ENCODE results near the gene OBSL1.
A peak's percentile ranks its signal among the peaks of the same experiment; 100 is the strongest.

Gene OBSL1

DNA sequence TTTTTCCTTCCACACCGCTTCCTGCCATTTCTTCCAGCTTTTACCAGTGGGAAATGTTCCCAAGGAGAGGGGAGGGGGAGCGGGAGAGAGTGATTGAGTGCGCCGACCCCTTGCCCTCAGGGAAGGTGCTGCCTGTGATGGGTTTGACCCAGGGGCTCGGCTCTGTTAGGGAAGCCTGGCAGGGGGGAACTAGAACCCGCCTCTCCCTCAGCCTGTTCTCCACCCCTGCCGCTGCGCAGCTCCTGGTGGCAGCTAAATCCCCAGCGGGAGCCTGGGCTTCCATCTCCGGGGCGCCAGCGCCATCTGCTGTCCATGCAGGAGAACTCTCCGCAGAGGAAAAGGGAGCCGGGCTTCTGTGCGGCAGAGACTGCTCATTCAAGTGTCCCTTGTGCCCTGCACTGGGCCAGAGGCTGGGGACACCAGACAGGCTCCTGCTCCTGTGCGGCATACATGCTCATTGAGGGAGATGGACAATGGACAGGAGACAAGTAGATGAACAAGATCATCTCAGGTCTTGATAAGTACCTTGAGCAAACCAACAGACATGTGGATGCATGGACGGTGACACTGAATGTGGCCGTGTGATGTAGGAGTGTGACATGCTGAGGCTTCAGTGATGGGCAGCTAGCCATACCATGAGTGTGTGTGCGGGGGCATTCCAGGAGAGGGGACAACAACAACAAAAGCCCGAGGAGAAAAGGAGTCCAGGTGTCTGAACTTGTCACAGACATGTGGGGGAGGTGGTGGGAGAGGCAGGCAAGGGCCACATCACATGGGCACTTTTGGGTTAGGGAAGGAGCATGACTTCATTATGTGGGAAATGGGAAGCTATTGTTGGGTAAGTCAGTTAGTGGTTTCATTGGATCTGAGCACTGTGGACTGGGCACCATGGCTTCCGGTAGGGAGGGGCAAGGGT is 41.0 kb downstream of the OBSL1 start:
- peak; percentile 77 for DNase-seq

GRCh38 chr2:219527472-219527871 is 43.9 kb downstream of the OBSL1 start:
- DNase-seq, result no peak

- no peak for DNase-seq
Observed at GRCh38 chr2:219527076-219527394, 44.3 kb downstream of the OBSL1 start.

GRCh38 chr2:219526320-219527075 is 44.8 kb downstream of the OBSL1 start:
- no peak for DNase-seq

GRCh38 chr2:219525533-219526232 is 45.7 kb downstream of the OBSL1 start:
- no peak for DNase-seq

GRCh38 chr2:219524817-219525216 is 46.5 kb downstream of the OBSL1 start:
- no peak for DNase-seq

GRCh38 chr2:219523031-219523671 is 48.2 kb downstream of the OBSL1 start:
- DNase-seq, result no peak

DNA sequence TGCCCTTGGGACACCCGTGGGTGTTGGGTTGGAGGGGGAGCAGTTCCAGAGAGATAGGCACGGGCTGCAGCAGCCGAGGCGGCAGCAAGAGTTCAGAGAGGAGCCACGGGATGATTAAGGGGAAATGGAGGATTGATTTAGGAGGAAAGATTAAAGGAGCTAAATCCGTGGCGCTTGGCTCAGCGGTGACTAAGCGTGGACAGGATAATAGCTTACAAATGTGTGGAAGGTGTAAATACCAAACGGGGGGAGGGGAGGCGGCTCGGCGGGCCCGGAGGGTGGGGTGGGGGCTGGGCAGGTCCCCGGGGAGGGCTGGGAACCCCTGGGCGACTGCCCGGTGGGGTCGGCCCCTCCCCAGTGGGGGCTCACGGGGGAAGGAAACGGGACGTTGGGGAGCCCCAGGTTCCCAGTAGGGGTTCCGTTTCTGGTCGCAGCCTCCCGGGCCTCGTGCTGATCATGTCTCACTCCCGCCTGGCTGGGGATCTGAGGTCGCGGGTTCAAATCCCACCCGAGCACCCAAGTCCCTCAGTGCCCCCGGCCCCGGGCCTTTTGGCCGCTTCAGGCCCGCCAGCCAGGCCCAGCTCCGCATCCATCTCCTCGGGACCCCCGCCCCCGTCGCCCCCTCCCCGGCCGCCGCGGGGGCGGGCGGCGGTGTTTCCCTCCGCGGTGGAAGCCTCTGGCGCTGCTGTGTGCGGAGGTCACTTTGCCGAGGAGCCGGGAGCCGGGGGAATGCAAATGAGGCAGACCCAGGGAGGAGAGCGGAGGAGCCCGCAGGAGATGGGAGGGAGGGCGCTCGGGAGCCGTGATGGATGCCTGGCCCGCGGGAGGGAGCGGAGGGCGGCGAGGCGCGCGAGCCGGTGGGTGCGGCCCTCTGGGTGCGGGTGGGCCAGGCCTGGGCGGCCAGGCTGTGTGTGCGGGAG is 49.0 kb downstream of the OBSL1 start:
- peak; percentile 22 for DNase-seq

- DNase-seq, result no peak
Observed at GRCh38 chr2:219521066-219521880, 50.1 kb downstream of the OBSL1 start.

DNA sequence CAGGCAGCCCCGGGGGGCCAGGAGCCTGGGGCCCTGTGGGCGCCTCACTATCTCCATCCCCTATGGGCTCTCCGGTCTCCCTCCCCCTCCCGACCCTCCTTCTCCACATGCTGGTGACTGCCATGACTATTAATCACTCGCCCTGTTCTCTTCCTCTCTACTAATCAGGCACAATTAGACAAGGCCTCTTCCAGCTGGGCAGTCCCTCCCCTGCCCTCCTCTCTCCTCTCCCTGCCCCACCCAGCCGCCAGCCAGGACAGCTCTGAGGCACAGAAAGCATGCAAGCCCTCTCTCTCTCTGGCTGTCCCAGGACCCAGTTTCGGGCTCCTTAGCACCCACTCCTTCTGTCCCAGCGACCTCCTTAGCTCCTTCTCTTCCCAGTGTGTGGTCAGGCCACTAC is 51.3 kb downstream of the OBSL1 start:
- no peak for DNase-seq

DNA sequence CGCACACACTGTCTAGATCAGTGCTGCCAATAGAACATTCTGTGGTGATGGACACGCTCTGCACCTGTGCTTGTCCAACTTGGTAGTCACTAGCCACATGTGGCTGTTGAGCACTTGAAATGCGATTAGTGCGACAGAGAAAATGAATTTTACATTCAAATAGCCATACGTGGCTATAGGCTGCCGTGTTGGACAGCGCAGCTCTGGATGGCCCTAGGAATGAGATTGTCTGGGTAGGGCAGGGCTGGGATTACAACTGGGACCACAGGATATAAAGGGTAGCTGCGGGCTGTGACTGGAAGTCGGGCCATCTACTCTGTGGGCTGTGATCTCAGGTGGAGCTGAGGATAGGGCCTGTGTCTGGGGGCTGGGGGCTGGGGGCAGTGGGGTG is 51.8 kb downstream of the OBSL1 start:
- no peak for DNase-seq

GRCh38 chr2:219517954-219518778 is 53.2 kb downstream of the OBSL1 start:
- no peak for DNase-seq

DNA sequence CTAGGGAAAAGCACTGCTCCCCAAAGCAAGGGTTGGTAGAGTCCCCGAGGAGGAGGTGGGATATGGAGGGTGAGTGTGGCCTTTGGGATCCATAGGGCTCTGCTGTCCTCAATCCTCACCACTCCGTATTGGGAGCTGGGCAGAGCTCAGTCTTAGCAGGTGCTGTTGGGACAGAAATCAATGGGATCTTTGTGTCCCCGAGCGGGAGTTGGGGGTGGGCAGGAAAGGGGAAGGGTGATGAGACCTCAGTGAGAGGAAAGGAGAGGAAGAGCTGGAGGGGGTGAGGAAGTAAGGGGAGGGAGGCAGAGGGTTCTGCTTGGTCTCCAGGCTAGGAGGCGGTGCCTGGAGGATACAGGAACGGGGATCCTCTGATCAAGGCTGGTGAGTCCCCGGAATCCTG is 54.5 kb downstream of the OBSL1 start:
- no peak for DNase-seq

- no peak for DNase-seq
Observed at GRCh38 chr2:219515874-219516629, 55.3 kb downstream of the OBSL1 start.

GRCh38 chr2:219514836-219515235 is 56.5 kb downstream of the OBSL1 start:
- no peak for DNase-seq

DNA sequence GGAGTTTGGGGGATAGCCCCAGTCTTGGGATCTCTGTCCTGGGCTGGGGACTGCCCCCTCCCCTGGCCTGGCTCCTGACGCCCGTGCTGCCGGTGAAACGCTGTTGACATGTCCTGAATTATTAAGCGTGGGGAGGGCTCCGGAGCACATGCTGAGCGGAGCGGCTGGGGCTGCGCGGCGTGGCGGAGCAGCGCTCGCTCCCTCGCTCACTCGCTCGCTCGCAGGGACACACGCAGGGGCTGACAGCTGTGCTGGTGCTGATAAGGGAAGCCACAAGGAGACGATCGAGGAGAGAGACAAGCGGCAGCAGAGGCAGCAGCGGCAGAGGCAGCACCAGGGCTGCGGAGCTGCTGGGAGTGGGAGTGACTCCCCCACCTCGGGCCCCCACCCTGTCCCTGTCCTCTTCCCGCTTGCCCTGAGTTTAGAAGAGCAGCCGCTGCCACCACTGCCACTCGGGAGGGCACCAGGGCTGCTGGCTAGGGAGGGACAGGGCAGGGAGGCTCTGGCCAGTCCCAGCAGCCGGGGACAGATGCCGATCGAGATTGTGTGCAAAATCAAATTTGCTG is 57.1 kb downstream of the OBSL1 start, which contains the start of gene ASIC4:
TSS of gene ASIC4 (plus strand) at position 287 of the 566 bp plus-strand sequence. CDS start at position 530, 243 bp downstream.
- DNase-seq, result no peak

DNA sequence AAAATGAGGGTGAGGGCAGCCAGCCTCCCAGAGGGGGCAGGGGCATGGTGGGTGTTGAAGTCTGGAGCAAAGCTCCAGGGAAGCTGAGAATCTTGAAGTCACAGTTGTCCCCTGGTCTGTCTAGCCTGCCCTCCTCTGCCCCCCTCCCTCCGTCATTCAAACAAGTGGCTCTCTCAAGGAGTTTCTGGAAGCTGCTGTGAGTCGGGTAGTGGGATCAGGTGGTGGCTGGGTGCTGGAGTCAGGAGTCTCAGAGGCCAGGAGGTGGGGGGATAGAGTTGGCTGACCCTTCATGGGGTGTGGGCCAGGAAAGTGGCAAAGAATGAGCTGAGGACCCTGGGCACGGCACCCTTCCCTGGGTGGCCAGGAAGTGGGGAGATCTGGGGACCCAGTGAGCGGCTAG is 57.6 kb downstream of the OBSL1 start:
- DNase-seq, result no peak

DNA sequence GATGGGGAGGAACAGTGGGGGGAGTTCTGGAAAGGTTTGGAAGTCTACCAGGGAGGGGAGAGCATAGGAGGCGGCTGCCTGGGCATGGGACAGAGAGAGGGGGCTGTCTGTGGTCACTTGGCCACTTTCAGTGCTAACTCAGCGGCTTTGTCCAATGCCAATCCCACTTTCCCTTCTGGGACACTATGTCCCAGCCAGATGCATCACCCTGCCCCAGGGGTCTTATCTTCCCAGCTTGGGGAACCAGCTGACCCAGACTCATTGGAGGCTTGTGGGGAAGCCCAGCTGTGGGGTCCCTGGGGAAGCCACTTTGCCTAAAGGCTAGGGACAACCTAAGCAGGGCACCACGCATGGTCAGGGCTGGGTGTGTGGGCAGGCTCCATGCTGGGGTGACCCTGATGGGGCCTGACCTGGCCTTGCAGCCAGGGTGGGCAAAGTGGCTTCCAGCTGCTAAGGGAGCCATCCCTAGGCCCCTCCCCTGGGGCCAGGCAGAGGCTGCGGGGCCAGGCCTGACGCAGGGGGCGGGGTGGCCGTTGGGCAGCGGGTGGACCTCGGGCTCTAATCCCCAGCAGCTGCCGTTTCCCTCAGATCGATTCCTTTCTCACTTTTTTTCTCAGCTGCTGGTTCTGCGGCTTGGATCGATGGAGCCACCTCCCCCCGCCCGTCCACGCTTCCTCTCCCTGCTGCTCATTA is 58.7 kb downstream of the OBSL1 start:
- no peak for DNase-seq
